IMR-90 (cell line): ENCODE results near the gene RGS19.

Experiments used
- CTCF ChIP-seq: conservative IDR thresholded peaks from 2 replicates; pipeline ENCODE4 v1.5.1; 2012; ENCODE audit warnings: mild to moderate bottlenecking, low read depth, low read length, improper control_type of control experiment
- POLR2A ChIP-seq: IDR thresholded peaks from 2 replicates; pipeline ENCODE4 v1.6.1; 2012; ENCODE audit warnings: mild to moderate bottlenecking, low read depth, low read length

GRCh38 chr20:64065974-64066343, 13.4 kb downstream of the RGS19 start:
- TF ChIP-seq CTCF (no peak), POLR2A (no peak)
